K562 (cell line): ENCODE measurements around the gene ERCC1. TPM values are rescaled to one million over a fixed set of nuclear protein-coding genes. Genes with fewer than 3 reads are reported as not detected.

ENCODE experiments used
- AFF4 ChIP-seq: sonication (generic); formaldehyde crosslinking; IDR thresholded peaks from 2 replicates; pipeline ENCODE4 v1.8.0; 2023; ENCODE audit warnings: mild to moderate bottlenecking, missing genetic modification reagents
- ARID1B ChIP-seq: fragments of 450-650 bp; IDR thresholded peaks from 2 replicates; pipeline ENCODE4 v1.6.1; 2016; ENCODE audit warnings: antibody characterized with exemption, mild to moderate bottlenecking, inconsistent platforms
- ARNT ChIP-seq, 2 experiments: fragments of 450-650 bp; IDR thresholded peaks; 2 replicates each; pipeline ENCODE4 v1.6.1; 2016; ENCODE audit warnings: mild to moderate bottlenecking in 1 of 2
- BDP1 ChIP-seq: IDR thresholded peaks from 3 replicates; pipeline ENCODE4 v1.6.1; 2011; ENCODE audit not compliant: insufficient read length, insufficient read depth
- CCAR2 ChIP-seq: fragments of 200-400 bp; formaldehyde crosslinking; IDR thresholded peaks from 2 replicates; pipeline ENCODE4 v1.6.1; 2017; ENCODE audit warnings: mild to moderate bottlenecking, low read depth, low read length
- CCNT2 ChIP-seq: IDR thresholded peaks from 2 replicates; pipeline ENCODE4 v1.6.1; 2011; ENCODE audit warnings: borderline replicate concordance, low read depth, mild to moderate bottlenecking, moderate library complexity, mixed read lengths, low read length; ENCODE audit not compliant: insufficient read length; ENCODE audit errors: extremely low read depth
- CSDE1 ChIP-seq, 2 experiments: fragments of 450-650 bp; IDR thresholded peaks; 2 replicates each; pipeline ENCODE4 v1.6.1; 2016; ENCODE audit warnings: mild to moderate bottlenecking in 1 of 2
- DIDO1 ChIP-seq: fragments of 450-650 bp; IDR thresholded peaks from 2 replicates; pipeline ENCODE4 v1.6.1; 2016; ENCODE audit warnings: low read depth, missing biosample characterization, missing genetic modification characterization
- E2F5 ChIP-seq: sonication (generic); formaldehyde crosslinking; IDR thresholded peaks from 2 replicates; pipeline ENCODE4 v1.8.0; 2022; ENCODE audit warnings: mild to moderate bottlenecking, missing genetic modification reagents
- GTF2B ChIP-seq: IDR thresholded peaks from 2 replicates; pipeline ENCODE4 v1.6.1; 2011; ENCODE audit not compliant: insufficient read length; ENCODE audit errors: extremely low read depth
- HEY1 ChIP-seq: fragments of 250-450 bp; sonication (Bioruptor Pico); IDR thresholded peaks from 2 replicates; pipeline ENCODE4 v1.5.0; 2020; ENCODE audit warnings: mild to moderate bottlenecking, moderate library complexity, borderline replicate concordance
- MYBL2 ChIP-seq, 2 experiments: fragments of 450-650 bp in 1 of 2; sonication (generic) in 1 of 2; formaldehyde crosslinking in 1 of 2; IDR thresholded peaks; 2 replicates each; pipeline versions ENCODE4 v1.6.1 to v1.8.1; 2017 to 2022; ENCODE audit warnings: borderline replicate concordance in 1 of 2, inconsistent platforms in 1 of 2, low read depth in 1 of 2, mild to moderate bottlenecking in 1 of 2, missing genetic modification reagents in 1 of 2, moderate library complexity in 1 of 2
- OTX1 ChIP-seq: fragments of 450-650 bp; formaldehyde crosslinking; IDR thresholded peaks from 2 replicates; pipeline ENCODE4 v1.4.0; 2022; ENCODE audit warnings: mild to moderate bottlenecking
- PCBP1 ChIP-seq: fragments of 200-400 bp; formaldehyde crosslinking; IDR thresholded peaks from 2 replicates; pipeline ENCODE4 v1.6.1; 2018; ENCODE audit warnings: mild to moderate bottlenecking, low read depth, low read length; ENCODE audit not compliant: poor library complexity, severe bottlenecking
- POLR2AphosphoS5 ChIP-seq: IDR thresholded peaks from 2 replicates; pipeline ENCODE4 v1.6.1; 2011; ENCODE audit warnings: mild to moderate bottlenecking, low read depth, low read length, moderate library complexity; ENCODE audit not compliant: control insufficient read depth, insufficient read depth
- SMARCC2 ChIP-seq: fragments of 450-650 bp; IDR thresholded peaks from 2 replicates; pipeline ENCODE4 v1.6.1; 2017; ENCODE audit warnings: antibody characterized with exemption, moderate library complexity, mild to moderate bottlenecking, low read depth
- ZBTB1 ChIP-seq: sonication (generic); formaldehyde crosslinking; IDR thresholded peaks from 2 replicates; pipeline ENCODE4 v1.8.1; 2023; ENCODE audit warnings: missing genetic modification reagents, low read depth, mild to moderate bottlenecking, borderline replicate concordance
- ZKSCAN1 ChIP-seq: fragments of 150-350 bp; IDR thresholded peaks from 2 replicates; pipeline ENCODE4 v1.6.1; 2016; ENCODE audit warnings: low read depth, low read length
- polyA plus RNA-seq, 8 experiments: library from polyadenylated mRNA; depleted of rRNA in 4 of 8; stranded (reverse) in 5 of 8; unstranded in 3 of 8; fragments of >200 nt; fragmentation: Nextera tagmentation in 2 of 8; fragmentation: Illumina TruSeq in 1 of 8; extraction: Ambion mirVana in 2 of 8; extraction: Trizol in 1 of 8; gene quantifications; 2 replicates each; pipeline versions ENCODE4 v1.2.1 to v1.2.3, GENCODE V29; 2011 to 2014; ENCODE audit warnings: inconsistent platforms in 1 of 8, missing spikeins in 1 of 8
- total RNA-seq, 7 experiments: library from RNA; depleted of rRNA in 6 of 7; stranded (reverse); fragments of >200 nt in 6 of 7; fragmentation: Illumina TruSeq in 2 of 7; extraction: Trizol in 2 of 7; gene quantifications; 2 replicates each; pipeline versions ENCODE4 v1.2.1 to v1.2.3, GENCODE V29; 2011 to 2021; ENCODE audit warnings: low replicate concordance in 1 of 7
- TF ChIP-seq, protein P1 (sequence below): conservative IDR thresholded peaks from 2 replicates; pipeline ENCODE4 v1.6.1; 2011; ENCODE audit warnings: low read depth, mild to moderate bottlenecking, low read length; ENCODE audit not compliant: control insufficient read depth

Gene ERCC1
- total and polyA plus RNA-seq, 9 of the 15 experiments (the other 6 are each of a cell fraction or from before 2014, with no cell fraction given), result 9.3 to 92.6 (median 60.0) TPM

DNA sequence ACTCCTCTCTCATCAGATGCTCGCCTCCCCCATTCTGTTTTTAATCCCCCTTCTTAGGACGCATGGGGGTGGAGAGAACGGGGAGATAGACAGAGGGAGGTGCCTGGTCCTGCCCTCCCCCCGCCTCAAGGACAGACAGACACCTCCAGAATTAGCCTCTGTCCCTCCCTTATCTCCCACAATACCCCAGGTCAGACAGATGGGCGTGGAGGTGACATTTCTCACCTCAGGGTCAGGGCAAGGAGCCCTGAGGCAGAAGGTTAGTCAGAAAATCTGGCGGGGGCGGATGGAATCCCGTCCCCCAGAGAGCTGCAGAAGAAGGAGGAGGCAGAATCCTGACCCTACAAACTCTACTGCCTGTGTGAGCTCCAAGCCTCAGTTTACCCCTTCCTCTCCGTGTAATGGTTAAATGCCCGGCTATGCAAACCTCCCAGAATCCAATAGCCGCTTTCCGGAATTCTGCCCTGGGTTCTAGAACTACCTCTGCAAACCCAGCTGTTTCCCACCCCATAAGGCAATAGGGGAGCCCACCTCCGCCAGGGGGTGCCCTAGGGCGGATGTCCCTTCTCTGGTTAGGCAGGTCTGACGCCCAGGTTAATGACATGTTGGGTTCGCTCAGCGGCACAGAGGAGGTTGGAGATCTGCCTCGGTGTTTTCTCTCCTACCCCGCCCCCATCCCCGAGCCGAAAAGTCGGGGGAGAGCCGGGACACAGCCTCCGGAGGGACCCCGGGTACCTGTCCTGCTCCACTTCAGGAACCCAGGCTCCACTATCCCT lies 19.7 kb downstream of the ERCC1 start (continued):
- no peak for TF ChIP-seq AFF4 (CRISPR knock-in tag)
- TF ChIP-seq ZBTB1, result no peak
- TF ChIP-seq DIDO1 (tag), result no peak
- TF ChIP-seq SMARCC2, result no peak
- no peak for TF ChIP-seq PCBP1
- no peak for TF ChIP-seq BDP1
- no peak for TF ChIP-seq GTF2B
- peak; percentile 21 for TF ChIP-seq CCNT2
- TF ChIP-seq, protein P1, sequence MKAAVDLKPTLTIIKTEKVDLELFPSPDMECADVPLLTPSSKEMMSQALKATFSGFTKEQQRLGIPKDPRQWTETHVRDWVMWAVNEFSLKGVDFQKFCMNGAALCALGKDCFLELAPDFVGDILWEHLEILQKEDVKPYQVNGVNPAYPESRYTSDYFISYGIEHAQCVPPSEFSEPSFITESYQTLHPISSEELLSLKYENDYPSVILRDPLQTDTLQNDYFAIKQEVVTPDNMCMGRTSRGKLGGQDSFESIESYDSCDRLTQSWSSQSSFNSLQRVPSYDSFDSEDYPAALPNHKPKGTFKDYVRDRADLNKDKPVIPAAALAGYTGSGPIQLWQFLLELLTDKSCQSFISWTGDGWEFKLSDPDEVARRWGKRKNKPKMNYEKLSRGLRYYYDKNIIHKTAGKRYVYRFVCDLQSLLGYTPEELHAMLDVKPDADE, result no peak
- peak; percentile 43; the same call in 1 of the 2 replicates for TF ChIP-seq ARID1B
- no peak for TF ChIP-seq CSDE1 (IDR thresholded peaks at IDR 0.05)
- TF ChIP-seq OTX1 (CRISPR knock-in tag), result no peak
- TF ChIP-seq CCAR2, result no peak
- no peak for TF ChIP-seq E2F5 (CRISPR knock-in tag)
- TF ChIP-seq HEY1 (CRISPR knock-in tag), result no peak
- TF ChIP-seq MYBL2 (IDR thresholded peaks at IDR 0.05; ENCODE audit: low read depth), result no peak
- no peak for TF ChIP-seq MYBL2 (CRISPR knock-in tag; IDR thresholded peaks at IDR 0.05; ENCODE audit: borderline replicate concordance)
- TF ChIP-seq POLR2AphosphoS5, result no peak
- no peak for TF ChIP-seq ZKSCAN1
- TF ChIP-seq ARNT (IDR thresholded peaks at IDR 0.05), result no peak
